ENCODE data around the gene MYH7B. TPM values are rescaled to one million over a fixed set of nuclear protein-coding genes. Genes with fewer than 3 reads are reported as not detected.

Gene MYH7B
- total RNA-seq, 2 experiments from 2014 or later = 0.50 to 0.61 TPM

Small RNAs within 50 kb of the gene (microRNA-seq; reads per million reads assigned to microRNA genes)
- gene MIR499A (ENCODE audit: borderline microRNAs expressed, borderline number of aligned reads, borderline replicate concordance) (not detected), gene MIR499B (ENCODE audit: borderline microRNAs expressed, borderline number of aligned reads, borderline replicate concordance) (not detected)

Other genes starting within 250 kb of the MYH7B start
- 10 to 100 TPM; 19.6 to 20.7 TPM for gene NCOA6, start 130.2 kb upstream of the MYH7B start, total RNA-seq
- gene GGT7, start 83.0 kb upstream of the MYH7B start, total RNA-seq = 10 to 100 TPM; 12.3 to 14.2 TPM
- gene ACSS2, start 79.3 kb upstream of the MYH7B start, total RNA-seq = 10 to 100 TPM; 45.6 to 47.7 TPM
- 10 to 100 TPM; 67.7 to 72.2 TPM for gene GSS, start 62 bp upstream of the MYH7B start, total RNA-seq
- gene TRPC4AP, start 136.9 kb downstream of the MYH7B start, total RNA-seq = 10 to 100 TPM; 45.8 to 48.3 TPM
- 10 to 100 TPM; 17.3 to 19.9 TPM for gene EDEM2, start 191.5 kb downstream of the MYH7B start, total RNA-seq
- gene PROCR, start 216.2 kb downstream of the MYH7B start, total RNA-seq = 1 to 10 TPM; 1.0 to 1.1 TPM

Data from activated CD4-positive, alpha-beta memory T cell treated with anti-CD3 and anti-CD28 coated beads for 36 hours (primary cell).